Measurements from ENCODE around the gene CNIH3.
A peak's percentile ranks its signal among the peaks of the same experiment; 100 is the strongest.

The CNIH3 gene

GRCh38 chr1:224767676-224768075 is 151.6 kb downstream of the CNIH3 start:
- DNase-seq (ENCODE audit: low spot score in 2 of 2) (no peak), ATAC-seq (replicated peaks; ENCODE audit: extremely low read depth, poor library complexity, severe bottlenecking) (no peak)
- Mint-ChIP-seq H3K36me3 (ENCODE audit: insufficient read depth) (no peaks in the 10 kb centered on the region), H3K27me3 (peaks cover 60% of the 10 kb centered on the region), H3K27ac (ENCODE audit: low read depth) (no peak overlapping the region), H3K4me3 (no peak overlapping the region), H3K4me1 (no peaks in the 10 kb centered on the region), H3K9me3 (no peaks in the 10 kb centered on the region)

- Mint-ChIP-seq H3K27ac (ENCODE audit: low read depth) (no peak overlapping the region), H3K4me3 (no peak overlapping the region), H3K9me3 (no peaks in the 10 kb centered on the region), H3K36me3 (ENCODE audit: insufficient read depth) (no peaks in the 10 kb centered on the region), H3K4me1 (no peaks in the 10 kb centered on the region), H3K27me3 (peaks cover 53% of the 10 kb centered on the region)
- ATAC-seq (replicated peaks; ENCODE audit: extremely low read depth, poor library complexity, severe bottlenecking) = no peak
- no peak for DNase-seq (ENCODE audit: low spot score in 2 of 2)
Observed at GRCh38 chr1:224768971-224769370, 152.9 kb downstream of the CNIH3 start.

- Mint-ChIP-seq H3K9me3 (no peaks in the 10 kb centered on the region), H3K27me3 (peaks cover 56% of the 10 kb centered on the region), H3K4me1 (no peaks in the 10 kb centered on the region), H3K36me3 (ENCODE audit: insufficient read depth) (no peaks in the 10 kb centered on the region), H3K4me3 (no peak overlapping the region), H3K27ac (ENCODE audit: low read depth) (no peak overlapping the region)
- DNase-seq (ENCODE audit: low spot score in 2 of 2) = no peak
- no peak for ATAC-seq (replicated peaks; ENCODE audit: extremely low read depth, poor library complexity, severe bottlenecking)
Observed at GRCh38 chr1:224769452-224770335, 153.6 kb downstream of the CNIH3 start.

- no peak for ATAC-seq (replicated peaks; ENCODE audit: extremely low read depth, poor library complexity, severe bottlenecking)
- Mint-ChIP-seq H3K36me3 (ENCODE audit: insufficient read depth) (no peaks in the 10 kb centered on the region), H3K4me3 (no peak overlapping the region), H3K27ac (ENCODE audit: low read depth) (no peak overlapping the region), H3K27me3 (peaks cover 56% of the 10 kb centered on the region), H3K4me1 (no peaks in the 10 kb centered on the region), H3K9me3 (no peaks in the 10 kb centered on the region)
- DNase-seq (ENCODE audit: low spot score in 2 of 2) = no peak
Observed at GRCh38 chr1:224770336-224770693, 154.2 kb downstream of the CNIH3 start.

GRCh38 chr1:224773646-224774045 is 157.5 kb downstream of the CNIH3 start:
- no peaks in the 10 kb centered on the region for H3K4me1 Mint-ChIP-seq
- DNase-seq (ENCODE audit: low spot score in 2 of 2) (no peak), ATAC-seq (replicated peaks; ENCODE audit: extremely low read depth, poor library complexity, severe bottlenecking) (no peak)
- no peak overlapping the region for H3K4me3 Mint-ChIP-seq
- peaks cover 28% of the 10 kb centered on the region for H3K27me3 Mint-ChIP-seq
- no peak overlapping the region for H3K27ac Mint-ChIP-seq (ENCODE audit: low read depth)
- no peaks in the 10 kb centered on the region for H3K9me3 Mint-ChIP-seq
- H3K36me3 Mint-ChIP-seq (ENCODE audit: insufficient read depth) = no peaks in the 10 kb centered on the region

GRCh38 chr1:224774378-224774777 is 158.3 kb downstream of the CNIH3 start:
- Mint-ChIP-seq H3K27ac (ENCODE audit: low read depth) (peak overlapping the region; percentile 9), H3K4me3 (no peak overlapping the region), H3K27me3 (peaks cover 28% of the 10 kb centered on the region), H3K36me3 (ENCODE audit: insufficient read depth) (no peaks in the 10 kb centered on the region), H3K9me3 (no peaks in the 10 kb centered on the region), H3K4me1 (no peaks in the 10 kb centered on the region)
- ATAC-seq (replicated peaks; ENCODE audit: extremely low read depth, poor library complexity, severe bottlenecking) (no peak), DNase-seq (ENCODE audit: low spot score in 2 of 2) (no peak)

- Mint-ChIP-seq H3K27ac (ENCODE audit: low read depth) (no peak overlapping the region), H3K9me3 (no peaks in the 10 kb centered on the region), H3K4me1 (no peaks in the 10 kb centered on the region), H3K4me3 (no peak overlapping the region), H3K27me3 (peaks cover 34% of the 10 kb centered on the region), H3K36me3 (ENCODE audit: insufficient read depth) (no peaks in the 10 kb centered on the region)
- ATAC-seq (replicated peaks; ENCODE audit: extremely low read depth, poor library complexity, severe bottlenecking) = no peak
- DNase-seq (ENCODE audit: low spot score in 2 of 2) = no peak
Observed at GRCh38 chr1:224777180-224777579, 161.1 kb downstream of the CNIH3 start.

GRCh38 chr1:224779536-224779935 is 163.4 kb downstream of the CNIH3 start:
- Mint-ChIP-seq H3K4me1 (peaks cover 7% of the 10 kb centered on the region), H3K27ac (ENCODE audit: low read depth) (no peak overlapping the region), H3K4me3 (no peak overlapping the region), H3K27me3 (peaks cover 45% of the 10 kb centered on the region), H3K36me3 (ENCODE audit: insufficient read depth) (no peaks in the 10 kb centered on the region), H3K9me3 (no peaks in the 10 kb centered on the region)
- DNase-seq (ENCODE audit: low spot score in 2 of 2) = no peak
- ATAC-seq (replicated peaks; ENCODE audit: extremely low read depth, poor library complexity, severe bottlenecking) = no peak

GRCh38 chr1:224780736-224781135 is 164.6 kb downstream of the CNIH3 start:
- Mint-ChIP-seq H3K4me1 (peaks cover 7% of the 10 kb centered on the region), H3K36me3 (ENCODE audit: insufficient read depth) (no peaks in the 10 kb centered on the region), H3K4me3 (no peak overlapping the region), H3K27me3 (peaks cover 41% of the 10 kb centered on the region), H3K27ac (ENCODE audit: low read depth) (no peak overlapping the region), H3K9me3 (no peaks in the 10 kb centered on the region)
- ATAC-seq (replicated peaks; ENCODE audit: extremely low read depth, poor library complexity, severe bottlenecking) (no peak), DNase-seq (ENCODE audit: low spot score in 2 of 2) (no peak)

GRCh38 chr1:224781800-224782199 is 165.7 kb downstream of the CNIH3 start:
- Mint-ChIP-seq H3K27me3 (peaks cover 41% of the 10 kb centered on the region), H3K36me3 (ENCODE audit: insufficient read depth) (no peaks in the 10 kb centered on the region), H3K27ac (ENCODE audit: low read depth) (no peak overlapping the region), H3K4me1 (peaks cover 7% of the 10 kb centered on the region), H3K4me3 (no peak overlapping the region), H3K9me3 (no peaks in the 10 kb centered on the region)
- ATAC-seq (replicated peaks; ENCODE audit: extremely low read depth, poor library complexity, severe bottlenecking) (no peak), DNase-seq (ENCODE audit: low spot score in 2 of 2) (no peak)

GRCh38 chr1:224782281-224783000 is 166.3 kb downstream of the CNIH3 start:
- ATAC-seq (replicated peaks; ENCODE audit: extremely low read depth, poor library complexity, severe bottlenecking) (no peak), DNase-seq (ENCODE audit: low spot score in 2 of 2) (no peak)
- H3K4me1 Mint-ChIP-seq = peaks cover 7% of the 10 kb centered on the region
- H3K36me3 Mint-ChIP-seq (ENCODE audit: insufficient read depth) = no peaks in the 10 kb centered on the region
- H3K4me3 Mint-ChIP-seq = no peak overlapping the region
- no peaks in the 10 kb centered on the region for H3K9me3 Mint-ChIP-seq
- H3K27ac Mint-ChIP-seq (ENCODE audit: low read depth) = no peak overlapping the region
- peaks cover 41% of the 10 kb centered on the region for H3K27me3 Mint-ChIP-seq

GRCh38 chr1:224783006-224783651 is 167.0 kb downstream of the CNIH3 start:
- no peak overlapping the region for H3K4me3 Mint-ChIP-seq
- no peaks in the 10 kb centered on the region for H3K9me3 Mint-ChIP-seq
- DNase-seq (ENCODE audit: low spot score in 2 of 2) (no peak), ATAC-seq (replicated peaks; ENCODE audit: extremely low read depth, poor library complexity, severe bottlenecking) (no peak)
- H3K27me3 Mint-ChIP-seq = peaks cover 41% of the 10 kb centered on the region
- H3K4me1 Mint-ChIP-seq = peaks cover 7% of the 10 kb centered on the region
- H3K36me3 Mint-ChIP-seq (ENCODE audit: insufficient read depth) = no peaks in the 10 kb centered on the region
- no peak overlapping the region for H3K27ac Mint-ChIP-seq (ENCODE audit: low read depth)
